ENCODE results near the gene DDAH2.
A peak's percentile ranks its signal among the peaks of the same experiment; 100 is the strongest.

Gene DDAH2

DNA sequence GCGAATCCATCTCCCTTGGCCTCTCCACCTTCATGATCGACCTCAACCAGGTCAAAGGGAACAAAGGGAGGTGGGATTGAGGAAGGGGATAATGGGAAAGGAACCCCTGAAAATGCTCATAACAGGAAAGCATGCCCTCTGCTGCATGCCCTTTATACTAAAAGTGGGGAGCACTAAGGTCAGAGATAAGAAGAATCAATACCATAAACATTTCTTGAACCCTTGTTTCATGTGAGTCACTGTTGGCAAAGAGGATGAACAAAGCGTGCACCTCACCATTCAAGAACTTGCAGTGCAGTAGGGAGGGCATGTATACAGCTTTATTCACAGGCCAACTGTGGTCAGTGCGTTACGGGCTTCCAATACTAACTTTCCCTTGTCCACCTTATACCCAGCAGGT, 31.7 kb upstream of the DDAH2 start:
- DNase-seq (ENCODE audit: low spot score): no peak

DNA sequence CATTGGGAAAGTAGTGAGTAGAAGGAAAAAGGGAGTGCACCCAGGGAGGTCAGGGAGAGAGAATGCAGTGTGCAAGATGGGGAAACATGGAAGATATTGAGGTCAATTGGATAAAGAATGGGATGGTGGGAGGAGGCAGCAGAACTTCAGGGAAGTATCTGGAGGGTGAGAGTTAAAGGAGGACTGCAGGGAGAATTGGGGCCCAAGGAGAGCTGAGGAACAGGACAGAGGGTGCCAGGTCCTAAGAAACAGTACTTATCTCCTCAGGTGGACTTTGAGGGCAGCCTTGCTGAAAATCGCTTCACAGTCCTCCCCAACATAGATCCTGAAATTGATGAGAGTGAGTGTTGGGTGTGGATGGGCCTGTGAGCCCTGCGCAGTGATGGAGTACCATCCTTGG, 29.2 kb upstream of the DDAH2 start:
- DNase-seq (ENCODE audit: low spot score): no peak

DNA sequence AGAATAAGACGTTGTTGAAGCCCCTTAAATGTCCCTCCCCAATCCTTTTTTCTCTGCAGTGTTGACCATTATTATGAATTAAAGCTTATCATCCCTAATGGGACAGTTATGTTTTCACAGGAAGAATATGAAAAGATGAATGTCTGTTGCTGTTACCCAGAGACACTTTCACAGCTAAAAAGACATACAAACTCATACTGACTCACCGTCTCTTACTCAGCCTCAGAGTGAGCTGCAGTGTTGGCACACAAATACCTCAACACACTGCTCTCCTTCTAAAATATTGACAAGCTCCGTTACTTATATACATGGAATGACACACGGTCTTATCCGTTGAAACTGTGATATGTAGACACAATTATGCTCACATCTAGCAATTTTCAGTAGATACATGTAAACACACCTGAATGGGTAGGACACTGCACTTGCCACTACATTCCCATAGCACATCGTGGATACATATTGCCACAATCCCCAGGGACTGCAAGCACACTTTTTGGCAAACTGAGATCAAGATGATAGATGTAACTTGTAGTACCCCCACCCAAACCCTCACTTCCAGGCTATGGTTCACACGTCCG, 23.7 kb upstream of the DDAH2 start:
- no peak for DNase-seq (ENCODE audit: low spot score)

DNA sequence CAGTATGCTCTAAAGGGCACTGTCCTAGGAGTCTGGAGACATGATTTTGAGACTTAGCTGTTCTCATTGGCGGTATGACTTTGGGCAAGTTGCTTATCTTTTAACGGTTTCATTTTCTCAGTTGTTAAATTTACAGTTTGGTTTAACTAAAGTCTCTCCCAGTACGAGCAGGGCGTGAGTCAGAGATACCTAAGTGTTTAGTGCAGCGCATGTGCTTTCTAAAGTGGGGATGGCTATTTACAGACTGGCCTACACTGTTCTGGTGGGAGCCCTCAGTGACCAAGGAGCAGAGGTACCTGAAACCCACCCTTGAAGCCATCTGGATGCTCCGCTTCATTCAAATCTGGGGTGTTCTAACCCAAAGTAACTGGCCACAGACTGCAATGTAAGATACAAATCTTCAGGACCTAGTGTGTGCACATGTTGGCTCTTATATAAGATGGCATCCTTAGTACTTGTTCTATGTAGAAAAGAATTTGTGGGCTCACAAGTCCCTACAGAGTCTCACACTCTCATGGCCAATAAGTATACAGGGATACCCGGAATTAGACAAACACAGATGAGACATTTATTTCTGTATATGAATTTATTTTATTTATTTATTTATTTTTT, 21.4 kb upstream of the DDAH2 start:
- DNase-seq (ENCODE audit: low spot score): no peak

DNA sequence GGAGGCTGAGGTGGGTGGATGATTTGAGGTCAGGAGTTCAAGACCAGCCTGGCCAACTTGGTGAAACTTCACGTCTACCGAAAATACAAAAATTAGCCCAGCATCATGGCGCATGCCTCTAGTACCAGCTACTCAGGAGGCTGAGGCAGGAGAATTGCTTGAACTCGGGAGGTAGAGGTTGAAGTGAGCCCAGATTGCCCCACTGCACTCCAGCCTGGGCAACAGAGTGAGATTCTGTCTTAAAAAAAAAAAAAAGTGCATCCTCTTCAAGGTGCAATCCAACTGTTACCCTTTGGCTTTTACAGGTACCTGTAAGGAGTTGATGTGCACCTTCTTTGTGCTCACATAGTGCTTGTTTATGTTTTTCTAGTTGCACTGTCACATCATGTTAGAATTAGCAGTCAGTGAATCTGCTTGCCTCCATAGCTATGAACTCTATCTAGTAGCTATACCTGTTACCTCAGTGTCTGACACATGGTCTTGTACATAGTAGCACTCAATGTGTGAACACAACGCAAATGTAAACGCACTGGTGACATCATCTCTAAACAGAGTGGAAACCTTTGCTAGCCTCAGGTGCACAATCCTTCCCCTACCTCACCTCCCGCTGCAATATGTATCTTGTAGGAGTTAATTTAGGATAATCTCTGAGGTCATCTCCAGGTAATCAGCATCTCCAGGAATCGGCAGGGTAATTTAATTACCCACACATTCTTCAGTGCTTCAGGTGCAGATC, 20.4 kb upstream of the DDAH2 start:
- DNase-seq (ENCODE audit: low spot score): no peak

DNA sequence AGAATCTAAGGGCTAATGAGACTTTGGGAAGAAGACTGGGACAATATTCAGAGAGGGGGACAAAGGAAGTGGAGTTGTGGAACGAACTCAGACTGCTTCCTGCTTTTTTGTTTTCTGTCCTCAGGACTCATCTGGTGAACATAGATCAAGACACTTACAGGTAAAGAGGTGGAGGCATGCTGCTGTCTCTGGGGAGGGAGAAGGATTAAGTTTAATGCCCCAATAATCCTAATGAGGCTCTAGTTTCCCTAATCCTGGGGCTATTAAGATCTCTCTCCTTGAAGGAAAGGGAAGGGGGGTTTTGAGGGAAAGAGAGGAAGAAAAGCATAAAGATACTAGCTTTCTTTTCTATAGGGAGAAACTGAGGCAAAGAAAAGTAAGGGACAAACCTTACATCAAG, 15.3 kb upstream of the DDAH2 start:
- no peak for DNase-seq (ENCODE audit: low spot score)

DNA sequence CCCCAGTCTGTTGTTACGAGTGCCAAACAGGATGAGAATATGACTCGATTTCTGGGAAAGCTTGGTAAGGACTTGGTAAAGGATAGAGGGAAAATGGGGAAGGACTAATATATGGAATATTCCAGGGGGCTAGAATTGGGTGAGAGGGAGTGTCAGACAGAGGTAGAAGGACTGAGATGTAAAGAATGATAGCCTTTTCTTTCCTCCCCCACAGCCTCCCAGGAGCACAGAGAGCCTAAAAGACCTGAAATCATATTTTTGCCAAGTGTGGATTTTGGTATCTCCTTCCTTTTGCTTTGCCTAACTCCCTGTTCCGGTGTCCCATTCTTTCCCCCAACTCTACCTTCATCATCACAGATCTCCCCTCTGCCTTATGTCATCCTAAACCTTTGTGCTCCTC, 13.8 kb upstream of the DDAH2 start:
- no peak for DNase-seq (ENCODE audit: low spot score)

DNA sequence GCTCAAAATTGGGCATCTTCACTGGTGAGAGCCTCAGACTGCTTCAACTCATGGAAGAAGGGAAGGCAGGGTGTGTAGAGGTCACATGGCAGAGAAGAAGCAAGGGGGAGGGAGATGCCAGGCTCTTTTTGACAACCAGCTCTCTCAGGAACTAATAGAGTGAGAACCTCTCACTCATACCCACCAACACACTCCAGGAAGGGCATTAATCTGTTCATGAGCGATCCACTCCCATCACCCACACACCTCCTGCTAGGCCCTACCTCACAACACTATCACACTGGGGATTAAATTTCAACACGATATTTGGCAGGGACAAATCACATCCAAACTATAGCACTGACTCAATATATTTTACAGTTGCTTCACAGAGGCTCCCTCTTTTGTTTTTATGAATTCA, 12.7 kb upstream of the DDAH2 start:
- no peak for DNase-seq (ENCODE audit: low spot score)

DNA sequence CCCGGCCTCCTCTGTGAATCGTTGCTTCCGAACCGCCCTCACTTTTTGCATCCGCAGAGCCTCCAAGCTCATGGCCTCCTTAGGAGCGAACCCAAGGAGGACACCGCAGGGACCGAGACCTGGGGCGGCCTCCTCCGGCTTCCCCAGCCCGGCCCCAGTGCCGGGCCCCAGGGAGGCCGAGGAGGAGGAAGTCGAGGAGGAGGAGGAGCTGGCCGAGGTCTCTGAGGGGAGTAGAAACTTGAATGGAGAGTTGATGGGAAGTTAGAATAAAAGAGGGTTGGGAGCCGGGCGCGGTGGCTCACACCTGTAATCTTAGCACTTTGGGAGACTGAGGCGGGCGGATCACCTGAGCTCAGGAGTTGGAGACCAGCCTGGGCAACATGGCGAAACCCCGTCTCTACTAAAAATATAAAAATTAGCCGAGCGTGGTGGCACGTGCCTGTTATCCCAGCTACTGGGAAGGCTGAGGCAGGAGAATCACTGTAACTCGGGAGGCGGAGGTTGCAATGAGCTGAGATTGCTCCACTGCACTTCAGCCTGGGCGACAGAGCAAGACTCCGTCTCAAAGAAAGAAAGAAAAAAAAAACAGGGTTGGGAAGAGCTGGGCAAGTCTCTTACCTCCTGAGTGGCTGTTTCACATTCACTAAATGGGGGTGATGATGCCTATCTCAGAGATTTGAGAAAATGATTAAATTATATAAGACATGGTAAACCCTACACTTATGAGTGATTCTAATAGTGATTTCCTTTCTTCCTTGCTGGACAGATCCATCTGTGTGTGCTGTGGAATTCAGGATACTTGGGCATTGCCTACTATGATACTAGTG, 11.5 kb upstream of the DDAH2 start:
- no peak for DNase-seq (ENCODE audit: low spot score)

DNA sequence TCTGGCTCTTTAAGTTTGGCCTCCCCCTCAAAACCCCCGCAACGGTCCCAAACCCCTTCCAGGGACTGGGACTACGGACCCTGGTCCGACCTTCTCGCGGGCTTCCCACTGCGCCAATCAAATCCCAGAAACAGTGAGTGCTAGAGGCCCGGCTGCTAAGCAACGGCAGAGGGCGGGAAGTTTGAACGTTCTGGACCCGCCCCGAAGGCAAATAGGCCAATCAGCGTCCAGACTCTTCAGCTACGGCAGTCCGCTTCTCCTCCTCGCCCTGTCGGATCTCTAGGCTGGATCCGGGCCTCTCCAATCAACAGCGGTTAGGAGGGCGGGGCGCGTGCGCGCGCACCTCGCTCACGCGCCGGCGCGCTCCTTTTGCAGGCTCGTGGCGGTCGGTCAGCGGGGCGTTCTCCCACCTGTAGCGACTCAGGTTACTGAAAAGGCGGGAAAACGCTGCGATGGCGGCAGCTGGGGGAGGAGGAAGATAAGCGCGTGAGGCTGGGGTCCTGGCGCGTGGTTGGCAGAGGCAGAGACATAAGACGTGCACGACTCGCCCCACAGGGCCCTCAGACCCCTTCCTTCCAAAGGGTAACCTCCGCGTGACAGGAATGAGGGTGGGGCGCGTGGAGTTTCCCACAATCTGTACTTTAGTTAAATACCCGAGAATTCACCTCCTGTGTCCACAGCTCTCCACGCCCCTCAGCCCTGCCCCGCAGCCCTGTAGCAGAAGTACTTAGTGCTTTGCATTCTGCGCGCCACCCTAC, 10.7 kb upstream of the DDAH2 start, which contains the start of gene MSH5:
MSH5 (plus strand) TSS at position 367 of the 758 bp plus-strand sequence. CDS start 462 bp downstream, outside the sequence.
- DNase-seq (ENCODE audit: low spot score): peak; percentile 99

DNA sequence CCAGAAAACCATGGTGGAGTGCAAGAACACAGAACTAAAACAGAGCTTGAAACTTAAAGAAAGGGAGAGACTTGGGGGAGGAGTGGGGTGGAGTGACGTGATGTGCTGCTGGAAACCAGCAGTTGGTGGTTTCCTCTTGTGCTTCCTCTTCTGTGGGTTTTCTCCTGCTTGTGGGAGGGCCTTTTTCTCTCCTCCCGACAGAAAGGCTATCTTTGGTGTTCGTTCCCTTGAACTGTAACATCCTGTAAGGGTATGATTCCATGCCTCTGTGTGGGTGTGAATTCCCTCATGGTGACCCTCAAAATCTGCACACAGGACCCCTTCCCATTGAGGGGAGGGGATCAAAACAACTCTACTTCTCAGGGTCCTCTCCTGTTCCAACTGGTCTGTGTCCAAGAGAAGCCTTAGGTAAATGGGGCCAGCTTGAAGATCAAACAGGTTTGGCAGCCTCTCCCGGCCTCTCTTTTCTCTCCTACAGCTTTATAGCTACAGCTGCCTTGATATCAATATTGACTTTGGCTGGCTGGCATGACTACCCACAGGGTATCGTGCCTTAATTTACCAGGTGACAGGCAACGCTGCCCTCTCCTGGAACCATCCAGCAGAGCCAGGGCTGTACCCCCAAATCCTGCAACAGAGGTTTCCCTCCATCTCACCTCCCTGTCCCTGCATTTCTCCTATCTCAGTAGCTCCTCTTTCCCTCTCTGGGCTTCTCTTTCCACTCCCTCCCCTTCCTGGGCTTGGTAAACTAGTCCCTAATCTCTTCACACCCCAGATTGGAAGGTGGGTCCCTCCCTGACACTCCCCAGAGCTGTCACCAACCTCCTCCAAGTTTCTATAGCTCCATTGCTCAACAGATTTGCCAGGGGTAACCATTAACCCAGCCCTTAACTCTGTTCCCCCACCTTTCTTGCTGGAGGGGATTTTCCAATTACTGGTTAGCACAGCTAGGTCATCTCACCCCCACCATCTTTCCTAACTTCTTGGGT, 9.2 kb upstream of the DDAH2 start:
- DNase-seq (ENCODE audit: low spot score): peak; percentile 54

DNA sequence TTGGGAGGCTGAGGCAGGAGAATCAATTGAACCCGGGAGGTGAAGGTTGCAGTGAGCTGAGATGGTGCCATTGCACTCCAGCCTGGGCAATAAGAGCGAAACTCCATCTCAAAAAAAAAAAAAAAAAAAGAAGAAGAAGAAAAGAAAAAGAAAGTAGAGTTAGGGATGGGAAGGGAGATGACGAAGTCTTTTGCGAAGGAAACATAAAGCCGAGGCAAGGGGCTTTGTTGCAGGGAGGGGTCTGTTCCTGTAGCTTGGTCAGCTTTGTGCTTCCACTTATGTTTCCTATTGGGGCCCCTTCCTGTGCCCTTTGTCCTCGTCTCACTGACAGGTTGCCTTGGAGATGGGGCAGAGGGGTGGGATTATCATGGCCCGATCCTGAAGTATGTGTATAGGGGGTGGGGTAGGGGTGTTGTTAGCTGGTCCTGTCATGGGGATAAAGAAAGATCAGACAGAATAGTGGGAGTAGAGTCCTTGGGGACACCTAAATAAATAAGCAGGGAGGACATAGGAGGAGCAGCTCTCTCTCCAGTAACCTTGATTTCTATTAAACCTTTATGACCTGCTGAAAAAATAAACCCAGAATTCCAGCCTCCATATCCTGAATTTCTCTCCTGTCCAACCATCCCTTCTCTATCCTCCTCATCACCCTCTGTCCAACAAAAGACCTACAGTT, 8.4 kb upstream of the DDAH2 start:
- DNase-seq (ENCODE audit: low spot score): no peak

DNA sequence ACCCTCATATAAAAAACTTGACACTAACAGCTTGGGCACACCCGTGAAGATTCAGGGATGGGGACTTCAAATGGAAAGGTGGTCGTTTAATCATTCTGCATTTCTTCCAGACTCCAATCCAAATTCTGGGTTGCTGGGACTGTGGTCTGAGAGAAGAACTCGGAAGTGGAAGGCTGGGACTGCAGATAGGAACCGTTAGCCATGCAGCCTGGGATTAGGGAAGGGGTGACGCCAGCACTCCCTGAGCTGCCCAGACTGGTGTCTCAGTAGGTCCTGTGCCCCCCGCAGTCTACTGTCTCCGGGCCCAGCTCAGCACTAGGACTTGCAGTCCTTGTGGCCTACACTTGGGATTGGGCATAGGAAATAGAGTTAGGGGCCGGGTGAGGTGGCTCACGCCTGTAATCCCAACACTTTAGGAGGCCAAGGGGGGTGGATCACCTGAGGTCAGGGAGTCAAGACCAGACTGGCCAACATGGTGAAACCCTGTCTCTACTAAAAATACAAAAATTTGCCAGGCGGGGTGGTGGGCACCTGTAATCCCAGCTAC, 7.7 kb upstream of the DDAH2 start:
- DNase-seq (ENCODE audit: low spot score): no peak

DNA sequence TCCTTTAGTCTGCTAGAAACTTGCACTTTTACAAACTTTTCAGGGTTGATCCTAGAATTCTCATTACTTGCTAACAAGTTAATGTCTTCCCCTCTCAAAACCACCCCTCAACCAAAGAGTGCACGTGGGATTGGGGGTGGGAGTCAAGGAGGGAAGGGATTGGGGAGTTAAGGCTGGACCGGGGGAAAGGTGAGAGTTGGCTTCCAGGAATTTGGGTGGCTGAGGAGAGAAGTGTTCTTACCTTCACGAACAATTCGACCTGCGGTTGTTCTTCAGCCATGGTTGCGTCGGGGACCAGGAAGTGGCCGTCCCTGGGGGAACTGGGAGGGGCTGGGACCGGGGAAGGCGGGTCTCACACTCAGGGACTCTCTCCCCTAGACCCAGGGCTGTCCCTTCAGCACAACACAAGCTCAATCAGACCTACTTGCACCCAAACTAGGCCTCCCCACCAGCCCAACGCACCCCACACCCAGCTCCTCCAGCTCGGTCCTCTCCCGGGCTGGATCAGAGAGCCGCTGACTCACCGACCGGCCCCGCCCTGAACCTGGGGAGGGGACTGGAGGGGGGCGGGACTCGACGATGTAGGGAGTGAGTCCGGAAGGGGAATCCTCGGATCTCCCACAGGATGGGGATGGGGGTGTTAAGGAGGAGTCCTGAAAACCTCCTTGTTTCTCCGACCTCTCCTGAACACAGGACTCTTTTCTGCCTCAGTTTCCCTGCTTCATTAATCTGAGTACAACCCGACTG, 7.1 kb upstream of the DDAH2 start, which contains the start of gene CLIC1:
CLIC1 (minus strand) TSS at position 510 of the 747 bp plus-strand sequence; CDS start at position 280, 230 bp downstream.
- DNase-seq (ENCODE audit: low spot score): peak; percentile 82

DNA sequence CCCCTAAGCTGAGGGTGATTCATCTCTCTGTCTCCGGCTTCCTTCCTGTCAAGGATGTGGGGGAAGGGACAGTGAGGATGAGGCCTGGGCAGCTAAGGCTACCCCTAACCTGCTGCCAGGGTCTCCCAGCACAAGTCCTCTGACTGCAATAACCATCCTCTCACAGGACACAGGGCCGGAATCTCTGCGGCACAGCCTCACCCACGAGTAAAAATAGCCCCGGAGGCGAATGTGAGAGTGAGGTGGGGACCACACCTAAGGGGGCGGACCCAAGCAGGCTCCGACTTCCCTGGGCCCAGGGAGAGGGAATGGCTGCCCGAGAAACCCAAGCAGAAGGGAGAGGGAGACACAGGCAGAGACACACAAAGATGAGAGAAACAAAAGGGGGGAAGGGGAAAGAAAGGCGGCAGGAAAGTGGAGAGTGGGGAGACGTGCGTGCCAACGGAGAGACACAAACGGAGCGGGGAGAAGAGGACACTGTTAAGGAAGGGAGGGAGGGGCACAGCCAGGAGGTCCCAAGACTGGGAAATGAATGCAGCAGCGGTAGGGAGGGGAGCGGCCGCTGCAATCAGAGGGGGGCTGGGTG, 5.8 kb upstream of the DDAH2 start:
- DNase-seq (ENCODE audit: low spot score): peak; percentile 43

DNA sequence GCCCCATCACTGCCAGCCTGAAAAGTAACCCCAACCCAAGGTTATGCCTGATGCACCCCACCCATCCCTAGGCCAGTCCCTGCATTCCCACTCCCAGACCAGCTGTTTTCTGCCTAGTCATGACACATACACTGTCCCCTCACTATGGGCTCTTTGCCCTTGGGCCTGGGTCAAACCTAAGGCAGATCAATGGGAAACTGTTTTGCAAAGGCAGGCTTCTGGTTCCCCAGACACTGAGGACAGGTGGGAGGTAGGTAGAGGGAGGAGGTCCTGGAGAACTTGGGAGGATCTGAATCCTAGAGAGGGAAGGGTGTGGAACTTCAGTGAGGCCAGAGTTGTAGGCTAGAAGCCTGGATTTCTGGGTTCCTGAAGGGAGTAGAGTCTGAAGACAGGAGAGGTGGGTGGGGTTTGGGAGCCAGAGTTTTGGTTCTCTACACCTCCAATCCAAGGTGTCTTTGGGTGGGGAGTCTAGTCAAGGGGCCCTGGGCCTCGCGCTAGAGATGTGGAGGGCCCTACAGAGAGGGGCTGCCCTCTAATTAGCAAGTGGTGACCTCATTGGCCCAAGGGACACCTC, 5.2 kb upstream of the DDAH2 start:
- no peak for DNase-seq (ENCODE audit: low spot score)

DNA sequence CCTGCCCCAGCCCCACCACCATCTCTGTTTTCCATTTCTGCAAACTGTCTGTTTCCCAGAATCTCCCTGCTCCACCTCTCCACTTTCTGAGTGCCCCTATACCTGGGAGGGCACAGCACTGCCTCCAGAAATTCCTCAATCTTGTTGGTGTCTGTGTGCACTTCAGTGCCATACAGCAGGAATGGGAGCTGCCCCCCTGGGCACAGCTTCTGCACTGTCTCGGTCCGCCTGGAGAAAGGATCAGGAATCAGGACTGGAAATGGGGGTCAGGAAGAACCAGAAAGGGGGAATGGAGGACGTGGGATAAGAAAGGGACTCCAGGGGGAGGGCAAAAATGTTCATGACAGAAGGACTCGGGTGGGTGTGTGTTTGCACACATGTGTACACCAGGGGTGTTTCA, 4.6 kb upstream of the DDAH2 start:
- DNase-seq (ENCODE audit: low spot score): no peak

DNA sequence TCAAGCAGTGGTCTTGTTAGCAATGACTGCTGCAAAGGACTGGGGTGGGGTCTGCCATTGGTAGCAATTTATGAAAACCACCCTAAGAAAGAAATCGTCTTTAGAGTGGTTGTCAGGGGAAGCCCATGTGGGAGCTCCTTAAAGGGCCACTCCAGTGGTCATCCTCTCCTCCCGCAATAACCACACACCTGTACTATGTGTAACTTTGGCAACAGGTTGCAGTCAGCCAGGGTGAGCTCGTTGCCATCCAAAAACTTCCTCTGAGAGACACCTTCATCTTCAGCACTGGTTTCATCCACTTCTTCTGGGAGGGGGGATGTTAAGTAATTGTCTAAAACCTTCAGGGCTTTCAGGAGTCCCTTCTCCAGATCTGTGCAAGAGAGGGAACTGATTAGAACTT, 2.9 kb upstream of the DDAH2 start:
- no peak for DNase-seq (ENCODE audit: low spot score)

Data from hematopoietic multipotent progenitor cell treated with erythropoietin and hydrocortisone succinate and interleukin-3 and kit ligand, for 15 days (in vitro differentiated cells).